ENCODE data around the gene HECA. TPM values are rescaled to one million over a fixed set of nuclear protein-coding genes. Genes with fewer than 3 reads are reported as not detected.

HECA gene
- total RNA-seq, 1 experiment from 2014 or later: 11.6 TPM

- ChIA-PET POLR2A (ENCODE audit: unreplicated experiment) (no interaction called here), CTCF (interaction anchor here (0.5 kb wide), 2 partner anchors 56 to 507 kb away, joined by 3 read pairs; no protein-coding TSS in a partner anchor)
- intact Hi-C loops (cut with micrococcal nuclease; ENCODE audit: unreplicated experiment): no loop called here
- Histone ChIP-seq H3K36me3 (ENCODE audit: low read depth) (no peaks in the 10 kb centered on the region), H3K27ac (no peak overlapping the region), H3K4me1 (replicated peaks; ENCODE audit: insufficient read depth) (no peaks in the 10 kb centered on the region), H4K20me1 (ENCODE audit: insufficient read depth) (no peaks in the 10 kb centered on the region; the same call in 1 of the 2 replicates), H3F3A (ENCODE audit: insufficient read depth, low read depth) (no peaks in the 10 kb centered on the region), H3K4me2 (no peak overlapping the region), H3K79me2 (ENCODE audit: low read depth) (peaks cover 7% of the 10 kb centered on the region; the same call in 1 of the 2 replicates), H3K9me3 (ENCODE audit: insufficient read depth, low read depth) (no peaks in the 10 kb centered on the region), H3K9me2 (ENCODE audit: insufficient read depth) (no peaks in the 10 kb centered on the region), H2AFZ (no peak overlapping the region), H3K4me3 (no peak overlapping the region), H3K27me3 (ENCODE audit: insufficient read depth, low read depth) (no peaks in the 10 kb centered on the region)
- no peak for TF ChIP-seq EZH2 (IDR thresholded peaks at IDR 0.05; ENCODE audit: low read depth)
- no peak for TF ChIP-seq CTCF (conservative IDR thresholded peaks at IDR 0.05)
- DNase-seq: no peak
- BruUV-seq (replicated peaks): no TSS peak
These were observed 19.0 kb downstream of the HECA start for GRCh38 chr6:139153855-139154254.

- no peaks in the 10 kb centered on the region for H3F3A ChIP-seq (ENCODE audit: insufficient read depth, low read depth)
- H3K79me2 ChIP-seq (ENCODE audit: low read depth): peaks cover 7% of the 10 kb centered on the region; the same call in 1 of the 2 replicates
- H3K9me2 ChIP-seq (ENCODE audit: insufficient read depth): no peaks in the 10 kb centered on the region
- no peak overlapping the region for H3K4me3 ChIP-seq
- no peaks in the 10 kb centered on the region for H3K27me3 ChIP-seq (ENCODE audit: insufficient read depth, low read depth)
- H2AFZ ChIP-seq: no peak overlapping the region
- H3K36me3 ChIP-seq (ENCODE audit: low read depth): no peaks in the 10 kb centered on the region
- intact Hi-C loops (cut with micrococcal nuclease; ENCODE audit: unreplicated experiment): no loop called here
- H3K4me1 ChIP-seq (replicated peaks; ENCODE audit: insufficient read depth): no peaks in the 10 kb centered on the region
- no peak for DNase-seq
- H3K9me3 ChIP-seq (ENCODE audit: insufficient read depth, low read depth): no peaks in the 10 kb centered on the region
- no peak overlapping the region for H3K4me2 ChIP-seq
- H4K20me1 ChIP-seq (ENCODE audit: insufficient read depth): no peaks in the 10 kb centered on the region; the same call in 1 of the 2 replicates
- BruUV-seq (replicated peaks): no TSS peak
- POLR2A ChIA-PET (ENCODE audit: unreplicated experiment): no interaction called here
- no peak overlapping the region for H3K27ac ChIP-seq
- TF ChIP-seq EZH2 (IDR thresholded peaks at IDR 0.05; ENCODE audit: low read depth) (no peak), CTCF (conservative IDR thresholded peaks at IDR 0.05) (no peak)
- CTCF ChIA-PET: no interaction called here
These were observed 20.1 kb downstream of the HECA start for GRCh38 chr6:139154881-139155547.

GRCh38 chr6:139156102-139156501 lies 21.2 kb downstream of the HECA start:
- no peak for DNase-seq
- H2AFZ ChIP-seq: no peak overlapping the region
- H3K27me3 ChIP-seq (ENCODE audit: insufficient read depth, low read depth): no peaks in the 10 kb centered on the region
- H3K4me2 ChIP-seq: no peak overlapping the region
- H3K4me3 ChIP-seq: no peak overlapping the region
- TF ChIP-seq EZH2 (IDR thresholded peaks at IDR 0.05; ENCODE audit: low read depth) (no peak), CTCF (conservative IDR thresholded peaks at IDR 0.05) (no peak)
- no peaks in the 10 kb centered on the region for H3K9me3 ChIP-seq (ENCODE audit: insufficient read depth, low read depth)
- POLR2A ChIA-PET (ENCODE audit: unreplicated experiment): no interaction called here
- intact Hi-C loops (cut with micrococcal nuclease; ENCODE audit: unreplicated experiment): no loop called here
- CTCF ChIA-PET: no interaction called here
- no peaks in the 10 kb centered on the region for H3F3A ChIP-seq (ENCODE audit: insufficient read depth, low read depth)
- no peaks in the 10 kb centered on the region for H3K36me3 ChIP-seq (ENCODE audit: low read depth)
- no peak overlapping the region for H3K27ac ChIP-seq
- H4K20me1 ChIP-seq (ENCODE audit: insufficient read depth): no peaks in the 10 kb centered on the region; the same call in 1 of the 2 replicates
- peaks cover 7% of the 10 kb centered on the region; the same call in 1 of the 2 replicates for H3K79me2 ChIP-seq (ENCODE audit: low read depth)
- no TSS peak for BruUV-seq (replicated peaks)
- no peaks in the 10 kb centered on the region for H3K9me2 ChIP-seq (ENCODE audit: insufficient read depth)
- no peaks in the 10 kb centered on the region for H3K4me1 ChIP-seq (replicated peaks; ENCODE audit: insufficient read depth)

Measured in PC-9 (cell line).